AG20443 (cell line): ENCODE measurements around the gene RHEBL1.
"Not testable (repeated sequence)": the region's sequence is repeated elsewhere in the genome, so short reads cannot be mapped to it uniquely, and the experiment has no call there.

Experiments
- DNase-seq: peaks from one replicate; pipeline ENCODE4 v3.0.0; 2012; ENCODE audit warnings: low spot score, mixed read lengths

RHEBL1 gene

GRCh38 chr12:49089821-49090773 lies 20.3 kb upstream of the RHEBL1 start:
- peak; percentile 60 for DNase-seq

- no peak for DNase-seq
Observed at GRCh38 chr12:49088932-49089330, 19.2 kb upstream of the RHEBL1 start.

- DNase-seq = peak; percentile 85
Observed at GRCh38 chr12:49088150-49088931, 18.6 kb upstream of the RHEBL1 start.

GRCh38 chr12:49086116-49086515 lies 16.3 kb upstream of the RHEBL1 start:
- DNase-seq = peak; percentile 40

GRCh38 chr12:49084438-49084837 lies 14.7 kb upstream of the RHEBL1 start:
- DNase-seq = no peak

GRCh38 chr12:49079793-49080192 lies 10.0 kb upstream of the RHEBL1 start:
- DNase-seq = no peak

GRCh38 chr12:49070971-49071370 lies 1.2 kb upstream of the RHEBL1 start:
- no peak for DNase-seq

GRCh38 chr12:49068879-49069506 lies 786 bp downstream of the RHEBL1 start:
- no peak for DNase-seq

- DNase-seq = no peak
Observed at GRCh38 chr12:49066120-49066519, 3.7 kb downstream of the RHEBL1 start.

GRCh38 chr12:49064767-49065152 lies 5.0 kb downstream of the RHEBL1 start:
- no peak for DNase-seq

- not testable (repeated sequence) for DNase-seq
Observed at GRCh38 chr12:49061916-49062315, 7.9 kb downstream of the RHEBL1 start.

- no peak for DNase-seq
Observed at GRCh38 chr12:49061157-49061650, 8.6 kb downstream of the RHEBL1 start.

GRCh38 chr12:49060237-49061156 lies 9.3 kb downstream of the RHEBL1 start, which contains the start of gene KMT2D:
Gene KMT2D, minus strand, starts transcription at chr12:49060794. Its CDS starts 5,470 bp downstream, at chr12:49055324.
- peak; percentile 95 for DNase-seq

GRCh38 chr12:49059299-49060171 lies 10.2 kb downstream of the RHEBL1 start:
- DNase-seq = peak; percentile 56

- DNase-seq = no peak
Observed at GRCh38 chr12:49059045-49059298, 10.8 kb downstream of the RHEBL1 start.

- DNase-seq = no peak
Observed at GRCh38 chr12:49058366-49059044, 11.3 kb downstream of the RHEBL1 start.

- DNase-seq = no peak
Observed at GRCh38 chr12:49057888-49058287, 11.9 kb downstream of the RHEBL1 start.

- peak; percentile 91 for DNase-seq
Observed at GRCh38 chr12:49055978-49056754, 13.6 kb downstream of the RHEBL1 start.

GRCh38 chr12:49055092-49055491 lies 14.7 kb downstream of the RHEBL1 start:
- no peak for DNase-seq
